ENCODE measurements around the gene RBM15B. TPM values are rescaled to one million over a fixed set of nuclear protein-coding genes. Genes with fewer than 3 reads are reported as not detected.

RBM15B gene
- total RNA-seq, 1 experiment from 2014 or later: 61.1 TPM

GRCh38 chr3:51354172-51354571 is 36.9 kb upstream of the RBM15B start:
- Histone ChIP-seq H4K5ac (ENCODE audit: insufficient read length, low read depth, low read length) (no peak overlapping the region), H2BK20ac (ENCODE audit: low read depth, low read length, poor library complexity, severe bottlenecking) (no peak overlapping the region), H4K20me1 (ENCODE audit: control insufficient read depth, insufficient read depth, insufficient read length) (no peaks in the 10 kb centered on the region), H3K79me1 (ENCODE audit: insufficient read depth, low read depth, low read length, poor library complexity, severe bottlenecking) (no peaks in the 10 kb centered on the region), H3K9ac (ENCODE audit: extremely low read depth, insufficient read length, low read length) (no peak overlapping the region), H3K4ac (ENCODE audit: low read depth, low read length) (no peak overlapping the region), H2BK5ac (ENCODE audit: insufficient read length, low read length) (no peak overlapping the region), H3K27me3 (ENCODE audit: insufficient read depth, low read length) (no peaks in the 10 kb centered on the region), H2BK12ac (ENCODE audit: insufficient read length, low read depth, low read length) (no peak overlapping the region), H3K4me1 (ENCODE audit: insufficient read depth, low read length) (no peaks in the 10 kb centered on the region), H2AK5ac (ENCODE audit: insufficient read length, low read length) (no peak overlapping the region), H4K8ac (replicated peaks; ENCODE audit: insufficient read length, low read depth, low read length) (no peak overlapping the region), H2BK15ac (ENCODE audit: low read depth, low read length) (no peak overlapping the region), H2AFZ (ENCODE audit: low read length) (no peak overlapping the region), H4K91ac (ENCODE audit: insufficient read length, low read depth, low read length) (no peak overlapping the region), H2BK120ac (ENCODE audit: low read depth, low read length, poor library complexity, severe bottlenecking) (no peak overlapping the region), H3K23ac (ENCODE audit: insufficient read length, low read depth, low read length) (no peak overlapping the region), H3K18ac (ENCODE audit: insufficient read length, low read depth, low read length) (no peak overlapping the region), H3K14ac (ENCODE audit: insufficient read depth, low read length) (no peak overlapping the region), H3K23me2 (ENCODE audit: insufficient read length, low read depth, low read length, poor library complexity, severe bottlenecking) (no peaks in the 10 kb centered on the region), H3K79me2 (ENCODE audit: insufficient read depth, low read length) (no peaks in the 10 kb centered on the region), H3T11ph (ENCODE audit: low read length) (no peak overlapping the region), H3K4me2 (ENCODE audit: insufficient read depth, insufficient read length, low read length) (no peak overlapping the region), H3K27ac (ENCODE audit: insufficient read length, low read depth, low read length) (no peak overlapping the region), H3K56ac (ENCODE audit: insufficient read length, low read depth, low read length) (no peak overlapping the region), H3K9me3 (ENCODE audit: control insufficient read depth, low read depth, low read length) (no peaks in the 10 kb centered on the region)
- Mint-ChIP-seq H3K4me3 (no peak overlapping the region), H3K4me1 (peaks cover 0 to 7% of the 10 kb centered on the region in 2 experiments; a peak in 2 of 4 replicates), H3K9me3 (no peaks in the 10 kb centered on the region), H3K27me3 (ENCODE audit: low read depth) (no peaks in the 10 kb centered on the region), H3K27ac (no peak overlapping the region), H3K36me3 (ENCODE audit: insufficient read depth in 1 of 3, low read depth in 3 of 3) (peaks cover 0 to 17% (median 0%) of the 10 kb centered on the region in 3 experiments; a peak in 2 of 7 replicates)
- TF ChIP-seq CTCF (conservative IDR thresholded peaks at IDR 0.05): no peak
- DNase-seq: no peak
- WGBS (ENCODE audit: extremely low coverage, insufficient read length, low lambda C conversion rate): no CpG with 5 or more reads among the region's 2 CpGs
